Thoracic aorta (tissue), 2 donors: ENCODE measurements around the gene PLEKHH1. TPM values are rescaled to one million over a fixed set of nuclear protein-coding genes. Genes with fewer than 3 reads are reported as not detected.

Experiments
- ATAC-seq: fragments of 150-250 bp; one replicate; pipeline ENCODE4 v1.8.0; 2017; ENCODE audit warnings: low read depth; ENCODE audit not compliant: insufficient number of reproducible peaks, low FRiP score
- DNase-seq: peaks from one replicate; pipeline ENCODE4 v3.0.0-alpha.2; 2020; ENCODE audit warnings: low spot score
- H3K27ac ChIP-seq, 2 donors: fragments of 200-600 bp; sonication (generic); 1 replicate in 1 of 2; 2 replicates in 1 of 2; pipeline ENCODE4 v1.5.1; 2016; ENCODE audit warnings: mild to moderate bottlenecking in 2 of 2, moderate library complexity in 2 of 2
- H3K27me3 ChIP-seq: fragments of 200-600 bp; sonication (generic); replicated peaks from 2 replicates; pipeline ENCODE4 v1.6.0; 2016; ENCODE audit warnings: mild to moderate bottlenecking; ENCODE audit not compliant: insufficient read depth
- H3K36me3 ChIP-seq: fragments of 200-600 bp; sonication (generic); one replicate; pipeline ENCODE4 v1.5.1; 2016
- H3K4me1 ChIP-seq, 2 donors: fragments of 200-600 bp; sonication (generic); 1 replicate in 1 of 2; 2 replicates in 1 of 2; pipeline versions ENCODE4 v1.5.1 to v1.6.0; 2016; ENCODE audit warnings: low read depth in 2 of 2, mild to moderate bottlenecking in 1 of 2; ENCODE audit not compliant: control insufficient read depth in 1 of 2
- H3K4me3 ChIP-seq: fragments of 200-600 bp; sonication (generic); 2 replicates; pipeline ENCODE4 v1.5.1; 2016; ENCODE audit warnings: mild to moderate bottlenecking
- H3K9me3 ChIP-seq: fragments of 200-600 bp; sonication (generic); 2 replicates; pipeline ENCODE4 v1.5.1; 2016
- total RNA-seq, 2 donors: library from RNA; depleted of rRNA; stranded (reverse); fragments of >200 nt; gene quantifications; one replicate each; pipeline versions ENCODE4 v1.1.0 to v1.2.3, GENCODE V29; 2016
- TF ChIP-seq, protein P1 (sequence below): fragments of 200-600 bp; sonication (generic); IDR thresholded peaks from one replicate; pipeline ENCODE4 v1.5.1; 2019; ENCODE audit warnings: antibody characterized with exemption

The PLEKHH1 gene
- total RNA-seq, 2 donors from 2014 or later: 1.4 to 3.8 TPM

- no peaks in the 10 kb centered on the region for H3K27me3 ChIP-seq
- no peak overlapping the region for H3K4me3 ChIP-seq
- DNase-seq: no peak
- no peaks in the 10 kb centered on the region for H3K9me3 ChIP-seq
- H3K27ac ChIP-seq: no peak overlapping the region
- H3K36me3 ChIP-seq: no peaks in the 10 kb centered on the region
- TF ChIP-seq, protein P1, sequence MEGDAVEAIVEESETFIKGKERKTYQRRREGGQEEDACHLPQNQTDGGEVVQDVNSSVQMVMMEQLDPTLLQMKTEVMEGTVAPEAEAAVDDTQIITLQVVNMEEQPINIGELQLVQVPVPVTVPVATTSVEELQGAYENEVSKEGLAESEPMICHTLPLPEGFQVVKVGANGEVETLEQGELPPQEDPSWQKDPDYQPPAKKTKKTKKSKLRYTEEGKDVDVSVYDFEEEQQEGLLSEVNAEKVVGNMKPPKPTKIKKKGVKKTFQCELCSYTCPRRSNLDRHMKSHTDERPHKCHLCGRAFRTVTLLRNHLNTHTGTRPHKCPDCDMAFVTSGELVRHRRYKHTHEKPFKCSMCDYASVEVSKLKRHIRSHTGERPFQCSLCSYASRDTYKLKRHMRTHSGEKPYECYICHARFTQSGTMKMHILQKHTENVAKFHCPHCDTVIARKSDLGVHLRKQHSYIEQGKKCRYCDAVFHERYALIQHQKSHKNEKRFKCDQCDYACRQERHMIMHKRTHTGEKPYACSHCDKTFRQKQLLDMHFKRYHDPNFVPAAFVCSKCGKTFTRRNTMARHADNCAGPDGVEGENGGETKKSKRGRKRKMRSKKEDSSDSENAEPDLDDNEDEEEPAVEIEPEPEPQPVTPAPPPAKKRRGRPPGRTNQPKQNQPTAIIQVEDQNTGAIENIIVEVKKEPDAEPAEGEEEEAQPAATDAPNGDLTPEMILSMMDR: no peak
- H3K4me1 ChIP-seq: peaks cover 4 to 13% of the 10 kb centered on the region in 2 donors
- ATAC-seq: no peak
Measured at GRCh38 chr14:67627519-67627918, 94.4 kb downstream of the PLEKHH1 start.

GRCh38 chr14:67630186-67630585, 97.1 kb downstream of the PLEKHH1 start:
- Histone ChIP-seq H3K36me3 (no peaks in the 10 kb centered on the region), H3K27ac (no peak overlapping the region), H3K9me3 (no peaks in the 10 kb centered on the region), H3K4me1 (no peaks in the 10 kb centered on the region), H3K27me3 (no peaks in the 10 kb centered on the region), H3K4me3 (no peak overlapping the region)
- TF ChIP-seq, protein P1: no peak
- no peak for DNase-seq
- ATAC-seq: no peak

GRCh38 chr14:67630938-67631337, 97.8 kb downstream of the PLEKHH1 start:
- H3K4me3 ChIP-seq: no peak overlapping the region
- TF ChIP-seq, protein P1: no peak
- no peaks in the 10 kb centered on the region for H3K36me3 ChIP-seq
- no peaks in the 10 kb centered on the region for H3K27me3 ChIP-seq
- no peaks in the 10 kb centered on the region for H3K4me1 ChIP-seq
- no peak overlapping the region for H3K27ac ChIP-seq
- ATAC-seq (no peak), DNase-seq (no peak)
- no peaks in the 10 kb centered on the region for H3K9me3 ChIP-seq

GRCh38 chr14:67633451-67634147, 100.5 kb downstream of the PLEKHH1 start:
- ATAC-seq: no peak
- H3K9me3 ChIP-seq: no peaks in the 10 kb centered on the region

DNA sequence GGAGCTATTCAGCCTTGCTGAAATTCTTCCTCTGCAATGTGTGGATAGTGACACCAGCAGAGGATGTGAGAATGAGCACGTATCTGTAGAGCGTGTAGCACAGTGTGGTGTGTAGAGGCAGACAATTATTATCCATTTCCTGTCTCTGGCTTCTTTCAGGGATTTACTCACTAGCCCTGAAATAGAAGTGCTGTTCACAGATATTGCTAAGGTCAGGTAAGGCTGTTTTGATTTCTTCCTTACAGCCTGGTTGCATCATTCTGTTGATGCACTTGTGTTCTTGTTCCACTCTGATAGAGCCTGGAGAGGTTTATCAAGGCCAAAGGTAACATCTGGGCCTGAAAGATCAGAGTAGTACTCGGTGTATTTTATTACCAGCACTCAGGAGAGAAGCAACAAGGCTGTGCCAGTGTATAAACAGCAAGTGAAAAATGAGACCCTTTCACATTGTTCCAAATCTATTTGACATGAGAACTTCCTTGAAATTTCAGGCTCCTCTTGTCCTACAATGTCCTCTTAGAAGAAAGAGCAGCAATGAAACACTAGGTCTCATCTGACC, 103.3 kb downstream of the PLEKHH1 start:
- TF ChIP-seq, protein P1: no peak
- ATAC-seq (no peak), DNase-seq (no peak)
- Histone ChIP-seq H3K36me3 (no peaks in the 10 kb centered on the region), H3K27me3 (no peaks in the 10 kb centered on the region), H3K9me3 (no peaks in the 10 kb centered on the region), H3K27ac (no peak overlapping the region), H3K4me3 (no peak overlapping the region), H3K4me1 (no peaks in the 10 kb centered on the region)

More at GRCh38 chr14:67633451-67634147, 100.5 kb downstream of the PLEKHH1 start:
- H3K4me3 ChIP-seq: no peak overlapping the region
- H3K4me1 ChIP-seq: no peaks in the 10 kb centered on the region
- H3K27ac ChIP-seq: no peak overlapping the region
- H3K36me3 ChIP-seq: no peaks in the 10 kb centered on the region
- no peak for DNase-seq
- H3K27me3 ChIP-seq: no peaks in the 10 kb centered on the region
- TF ChIP-seq, protein P1: no peak
